HepG2 (cell line): ENCODE data around the gene S100A4.

Source experiments
- NR1H2 ChIP-seq: sonication (generic); formaldehyde crosslinking; IDR thresholded peaks from 2 replicates; pipeline ENCODE4 v1.8.1; 2022; ENCODE audit warnings: low read depth, missing genetic modification reagents, borderline replicate concordance
- PHB2 ChIP-seq: fragments of 450-650 bp; IDR thresholded peaks from 2 replicates; pipeline ENCODE4 v1.6.1; 2018; ENCODE audit not compliant: partially characterized antibody
- ZNF274 ChIP-seq: sonication (generic); formaldehyde crosslinking; IDR thresholded peaks from 2 replicates; pipeline ENCODE4 v1.5.1; 2020; ENCODE audit warnings: mild to moderate bottlenecking, missing genetic modification reagents

GRCh38 chr1:153542956-153543711, 2.5 kb downstream of the S100A4 start:
- TF ChIP-seq ZNF274 (CRISPR knock-in tag) (no peak), NR1H2 (CRISPR knock-in tag) (no peak), PHB2 (no peak)
